ENCODE data around the gene ELP1.

The ELP1 gene

GRCh38 chr9:108835831-108836230 is 98.1 kb downstream of the ELP1 start:
- no peak overlapping the region for H3K27ac ChIP-seq (replicated peaks)
- TF ChIP-seq CTCF (IDR thresholded peaks at IDR 0.05; ENCODE audit: insufficient read depth, low read length) = no peak
- TF ChIP-seq GABPA (IDR thresholded peaks at IDR 0.05; ENCODE audit: low read depth) = no peak
- TF ChIP-seq POLR2AphosphoS5 (IDR thresholded peaks at IDR 0.05; ENCODE audit: low read depth) = no peak
- TF ChIP-seq REST (IDR thresholded peaks at IDR 0.05; ENCODE audit: insufficient replicate concordance, low read depth) = no peak
- no peak for TF ChIP-seq SPI1 (IDR thresholded peaks at IDR 0.05; ENCODE audit: borderline replicate concordance, low read depth)
- H3K4me3 ChIP-seq (replicated peaks; ENCODE audit: insufficient read depth, low read length) = no peak overlapping the region
- no peak for DNase-seq (ENCODE audit: low read depth in 1 of 2, low spot score in 1 of 2)
- no peaks in the 10 kb centered on the region for H3K27me3 ChIP-seq (ENCODE audit: insufficient read depth, poor library complexity, severe bottlenecking)

- DNase-seq (ENCODE audit: low read depth in 1 of 2, low spot score in 1 of 2) = no peak
- TF ChIP-seq REST (IDR thresholded peaks at IDR 0.05; ENCODE audit: insufficient replicate concordance, low read depth) (no peak), CTCF (IDR thresholded peaks at IDR 0.05; ENCODE audit: insufficient read depth, low read length) (no peak), POLR2AphosphoS5 (IDR thresholded peaks at IDR 0.05; ENCODE audit: low read depth) (no peak), GABPA (IDR thresholded peaks at IDR 0.05; ENCODE audit: low read depth) (no peak), SPI1 (IDR thresholded peaks at IDR 0.05; ENCODE audit: borderline replicate concordance, low read depth) (no peak)
- Histone ChIP-seq H3K27me3 (ENCODE audit: insufficient read depth, poor library complexity, severe bottlenecking) (no peaks in the 10 kb centered on the region), H3K4me3 (replicated peaks; ENCODE audit: insufficient read depth, low read length) (no peak overlapping the region), H3K27ac (replicated peaks) (no peak overlapping the region)
These were observed 98.8 kb downstream of the ELP1 start for GRCh38 chr9:108834959-108835665.

- Histone ChIP-seq H3K4me3 (replicated peaks; ENCODE audit: insufficient read depth, low read length) (no peak overlapping the region), H3K27me3 (ENCODE audit: insufficient read depth, poor library complexity, severe bottlenecking) (no peaks in the 10 kb centered on the region), H3K27ac (replicated peaks) (no peak overlapping the region)
- no peak for TF ChIP-seq GABPA (IDR thresholded peaks at IDR 0.05; ENCODE audit: low read depth)
- TF ChIP-seq SPI1 (IDR thresholded peaks at IDR 0.05; ENCODE audit: borderline replicate concordance, low read depth) = no peak
- no peak for TF ChIP-seq REST (IDR thresholded peaks at IDR 0.05; ENCODE audit: insufficient replicate concordance, low read depth)
- no peak for TF ChIP-seq POLR2AphosphoS5 (IDR thresholded peaks at IDR 0.05; ENCODE audit: low read depth)
- TF ChIP-seq CTCF (IDR thresholded peaks at IDR 0.05; ENCODE audit: insufficient read depth, low read length) = no peak
- DNase-seq (ENCODE audit: low read depth in 1 of 2, low spot score in 1 of 2) = no peak
These were observed 101.8 kb downstream of the ELP1 start for GRCh38 chr9:108832179-108832500.

All from HL-60 (cell line).